ENCODE data around the gene ETNK2.
"Not testable (repeated sequence)": the region's sequence is repeated elsewhere in the genome, so short reads cannot be mapped to it uniquely, and the experiment has no call there.

The ETNK2 gene

GRCh38 chr1:204096931-204097330, 54.9 kb downstream of the ETNK2 start:
- no peak for DNase-seq

- no peak for DNase-seq
Observed at GRCh38 chr1:204094856-204095634, 56.8 kb downstream of the ETNK2 start.

GRCh38 chr1:204094313-204094729, 57.5 kb downstream of the ETNK2 start:
- no peak for DNase-seq

- no peak for DNase-seq
Observed at GRCh38 chr1:204093781-204094180, 58.1 kb downstream of the ETNK2 start.

GRCh38 chr1:204093421-204093717, 58.5 kb downstream of the ETNK2 start:
- no peak for DNase-seq

GRCh38 chr1:204092632-204093420, 59.0 kb downstream of the ETNK2 start:
- DNase-seq: no peak

- no peak for DNase-seq
Observed at GRCh38 chr1:204091787-204092312, 60.0 kb downstream of the ETNK2 start.

GRCh38 chr1:204091066-204091465, 60.8 kb downstream of the ETNK2 start:
- DNase-seq: no peak

- not testable (repeated sequence) for DNase-seq
Observed at GRCh38 chr1:204090132-204090531, 61.7 kb downstream of the ETNK2 start.

- no peak for DNase-seq
Observed at GRCh38 chr1:204089044-204089751, 62.6 kb downstream of the ETNK2 start.

GRCh38 chr1:204088596-204088995, 63.2 kb downstream of the ETNK2 start:
- DNase-seq: no peak

- no peak for DNase-seq
Observed at GRCh38 chr1:204087893-204088528, 63.8 kb downstream of the ETNK2 start.

GRCh38 chr1:204087181-204087892, 64.5 kb downstream of the ETNK2 start:
- peak in 1 of 5 experiments; percentile 39 for DNase-seq

- DNase-seq: no peak
Observed at GRCh38 chr1:204085876-204086275, 66.0 kb downstream of the ETNK2 start.

GRCh38 chr1:204084247-204084772, 67.5 kb downstream of the ETNK2 start:
- no peak for DNase-seq

GRCh38 chr1:204083491-204083890, 68.4 kb downstream of the ETNK2 start:
- no peak for DNase-seq

- no peak for DNase-seq
Observed at GRCh38 chr1:204081791-204082513, 69.9 kb downstream of the ETNK2 start.

GRCh38 chr1:204081164-204081790, 70.6 kb downstream of the ETNK2 start:
- no peak for DNase-seq

Measured in T-helper 2 cell (primary cell).